SK-N-MC (cell line): ENCODE results near the gene CARD9.

Source experiments
- EZH2 ChIP-seq: fragments of 200-600 bp; sonication (generic); IDR thresholded peaks from one replicate; pipeline ENCODE4 v1.6.1; 2017; ENCODE audit warnings: antibody characterized with exemption
- POLR2AphosphoS5 ChIP-seq: IDR thresholded peaks from 2 replicates; pipeline ENCODE4 v1.6.1; 2012; ENCODE audit warnings: mild to moderate bottlenecking, low read depth, low read length, borderline replicate concordance

DNA sequence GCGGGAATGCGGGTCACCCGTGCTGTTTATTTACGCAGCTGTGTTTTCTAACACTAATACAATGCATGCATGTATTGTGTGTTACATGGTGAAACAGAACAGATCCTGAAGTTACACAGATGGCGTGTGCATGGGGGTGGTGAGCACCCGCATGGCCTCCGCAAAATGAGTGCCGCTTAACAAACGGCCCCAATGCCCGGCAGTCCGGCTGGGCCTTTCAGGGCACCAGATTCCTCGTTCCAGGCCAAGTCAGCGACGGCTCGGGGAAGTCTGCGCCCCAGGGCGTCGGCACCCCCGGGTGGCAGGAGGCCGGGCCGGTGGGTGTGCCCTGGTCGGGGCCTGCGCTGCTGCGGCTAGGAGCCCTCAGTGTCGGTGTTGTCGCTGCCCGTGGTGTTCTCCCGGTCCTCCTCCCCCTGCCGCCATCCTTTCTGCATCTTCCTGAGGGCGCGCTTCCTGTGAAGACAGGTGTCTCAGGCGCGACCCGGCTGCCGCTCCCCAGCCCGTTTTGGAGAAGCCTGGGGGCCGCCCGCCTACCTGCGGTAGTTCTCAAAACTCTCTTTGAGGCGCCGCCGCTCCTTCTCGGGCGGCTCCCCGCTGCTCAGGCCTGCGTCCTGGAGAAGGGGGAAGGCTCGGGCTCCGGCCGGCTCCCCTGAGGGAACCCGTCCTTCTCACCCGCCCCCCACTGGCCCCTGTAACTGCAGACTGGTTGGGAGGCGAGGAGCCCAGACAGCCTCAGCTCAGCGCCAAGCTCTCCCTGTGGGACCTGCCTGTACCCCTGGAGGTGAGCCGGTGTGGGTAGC is 9.3 kb downstream of the CARD9 start:
- TF ChIP-seq POLR2AphosphoS5 (no peak), EZH2 (no peak)
